Vagina (tissue), 2 donors: ENCODE results near the gene CTNNA3. TPM values are rescaled to one million over a fixed set of nuclear protein-coding genes. Genes with fewer than 3 reads are reported as not detected.

Source experiments
- DNase-seq, 2 donors: peaks; one replicate each; pipeline ENCODE4 v3.0.0-alpha.2; 2017; ENCODE audit errors: extremely low spot score in 2 of 2
- H3K27ac ChIP-seq: fragments of 200-600 bp; sonication (generic); one replicate; pipeline ENCODE4 v1.5.1; 2019
- H3K27me3 ChIP-seq: fragments of 200-600 bp; sonication (generic); one replicate; pipeline ENCODE4 v1.5.1; 2019
- H3K36me3 ChIP-seq, 2 donors: fragments of 200-600 bp; sonication (generic); one replicate each; pipeline ENCODE4 v1.5.1; 2017 to 2019
- H3K4me1 ChIP-seq: fragments of 200-600 bp; sonication (generic); one replicate; pipeline ENCODE4 v1.5.1; 2019
- H3K4me3 ChIP-seq, 2 donors: fragments of 200-600 bp; sonication (generic); 1 replicate in 1 of 2; 2 replicates in 1 of 2; pipeline ENCODE4 v1.5.1; 2016 to 2019
- H3K9me3 ChIP-seq: fragments of 200-600 bp; sonication (generic); one replicate; pipeline ENCODE4 v1.5.1; 2019
- POLR2A ChIP-seq, 2 donors: fragments of 450-650 bp; IDR thresholded peaks; one replicate each; pipeline ENCODE4 v1.6.1; 2017; ENCODE audit warnings: antibody characterized with exemption in 2 of 2, mild to moderate bottlenecking in 2 of 2, moderate library complexity in 2 of 2
- POLR2AphosphoS5 ChIP-seq, 2 donors: sonication (generic); formaldehyde crosslinking; IDR thresholded peaks; one replicate each; pipeline ENCODE4 v1.9.0; 2017; ENCODE audit warnings: antibody characterized with exemption in 2 of 2, mild to moderate bottlenecking in 2 of 2, low read depth in 1 of 2; ENCODE audit not compliant: insufficient read depth in 1 of 2
- intact Hi-C: fragments of 100-400 bp; cut with DNase I; formaldehyde crosslinking; loops from one replicate; pipeline ENCODE4 v1.15.1; 2023
- total RNA-seq: library from RNA; depleted of rRNA; stranded (reverse); fragments of >200 nt; gene quantifications from one replicate; pipeline ENCODE4 v1.2.3, GENCODE V29; 2016
- TF ChIP-seq, protein P1 (sequence below), 3 experiments: fragments of 450-650 bp in 2 of 3; fragments of 200-600 bp in 1 of 3; sonication (generic) in 1 of 3; IDR thresholded peaks; one replicate each; pipeline ENCODE4 v1.5.1; 2017 to 2019; ENCODE audit warnings: antibody characterized with exemption in 3 of 3, mild to moderate bottlenecking in 2 of 3, moderate library complexity in 2 of 3

The CTNNA3 gene
- total RNA-seq, 1 donor from 2014 or later: 0.98 TPM

DNA sequence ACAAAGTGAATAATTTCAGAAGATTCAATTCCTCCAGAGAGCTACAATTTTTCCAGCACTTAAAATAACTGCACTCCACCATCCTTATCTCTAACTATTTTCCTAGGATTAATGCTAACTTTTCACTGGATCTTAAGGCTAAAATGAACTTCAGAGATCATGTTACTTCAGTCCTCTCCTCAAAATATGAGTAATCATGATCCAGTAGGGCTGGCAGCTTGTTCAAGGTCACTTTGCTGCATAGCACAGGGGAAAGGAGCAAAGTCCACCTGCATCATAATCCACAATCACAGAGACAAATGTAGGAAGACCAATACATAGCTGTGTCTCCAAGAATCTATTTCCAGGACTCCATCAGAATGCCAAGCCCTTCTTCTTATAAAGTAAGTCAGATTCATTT, 619.9 kb downstream of the CTNNA3 start:
- no peak for DNase-seq
- Histone ChIP-seq H3K9me3 (no peaks in the 10 kb centered on the region), H3K4me3 (no peak overlapping the region), H3K27me3 (no peaks in the 10 kb centered on the region), H3K36me3 (no peaks in the 10 kb centered on the region), H3K4me1 (no peaks in the 10 kb centered on the region), H3K27ac (no peak overlapping the region)
- TF ChIP-seq, protein P1, sequence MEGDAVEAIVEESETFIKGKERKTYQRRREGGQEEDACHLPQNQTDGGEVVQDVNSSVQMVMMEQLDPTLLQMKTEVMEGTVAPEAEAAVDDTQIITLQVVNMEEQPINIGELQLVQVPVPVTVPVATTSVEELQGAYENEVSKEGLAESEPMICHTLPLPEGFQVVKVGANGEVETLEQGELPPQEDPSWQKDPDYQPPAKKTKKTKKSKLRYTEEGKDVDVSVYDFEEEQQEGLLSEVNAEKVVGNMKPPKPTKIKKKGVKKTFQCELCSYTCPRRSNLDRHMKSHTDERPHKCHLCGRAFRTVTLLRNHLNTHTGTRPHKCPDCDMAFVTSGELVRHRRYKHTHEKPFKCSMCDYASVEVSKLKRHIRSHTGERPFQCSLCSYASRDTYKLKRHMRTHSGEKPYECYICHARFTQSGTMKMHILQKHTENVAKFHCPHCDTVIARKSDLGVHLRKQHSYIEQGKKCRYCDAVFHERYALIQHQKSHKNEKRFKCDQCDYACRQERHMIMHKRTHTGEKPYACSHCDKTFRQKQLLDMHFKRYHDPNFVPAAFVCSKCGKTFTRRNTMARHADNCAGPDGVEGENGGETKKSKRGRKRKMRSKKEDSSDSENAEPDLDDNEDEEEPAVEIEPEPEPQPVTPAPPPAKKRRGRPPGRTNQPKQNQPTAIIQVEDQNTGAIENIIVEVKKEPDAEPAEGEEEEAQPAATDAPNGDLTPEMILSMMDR (IDR thresholded peaks at IDR 0.05): no peak
- TF ChIP-seq POLR2AphosphoS5 (IDR thresholded peaks at IDR 0.05; ENCODE audit: insufficient read depth in 1 of 2, low read depth in 1 of 2) (no peak), POLR2A (IDR thresholded peaks at IDR 0.05) (no peak)
- intact Hi-C loops: no loop called here

DNA sequence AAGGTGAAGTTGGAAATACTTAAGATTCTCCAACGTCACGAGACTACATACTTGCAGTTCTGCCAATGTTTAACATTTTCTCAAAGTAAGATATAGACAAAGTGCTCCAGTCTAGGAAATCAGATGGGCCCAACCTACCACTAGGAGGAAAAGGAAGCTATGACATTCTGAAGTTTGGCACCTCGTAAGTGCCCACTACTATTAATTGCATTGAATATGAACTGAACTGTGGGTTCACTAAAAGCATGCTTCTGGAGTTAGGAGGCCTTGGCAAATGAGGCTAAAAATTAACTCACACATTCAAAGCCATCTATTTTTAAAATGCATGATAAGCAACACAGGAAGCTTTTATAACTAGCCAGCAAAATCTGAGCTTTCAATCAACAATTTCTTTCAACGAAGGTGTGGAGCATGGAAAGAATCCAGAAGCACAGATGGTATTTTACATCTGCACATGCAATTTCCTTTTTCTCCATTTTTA, 620.5 kb downstream of the CTNNA3 start:
- Histone ChIP-seq H3K4me1 (no peaks in the 10 kb centered on the region), H3K4me3 (no peak overlapping the region), H3K9me3 (no peaks in the 10 kb centered on the region), H3K27ac (no peak overlapping the region), H3K36me3 (no peaks in the 10 kb centered on the region), H3K27me3 (no peaks in the 10 kb centered on the region)
- DNase-seq: no peak
- intact Hi-C loops: no loop called here
- TF ChIP-seq, protein P1 (IDR thresholded peaks at IDR 0.05): no peak
- TF ChIP-seq POLR2A (IDR thresholded peaks at IDR 0.05): no peak
- no peak for TF ChIP-seq POLR2AphosphoS5 (IDR thresholded peaks at IDR 0.05; ENCODE audit: insufficient read depth in 1 of 2, low read depth in 1 of 2)

DNA sequence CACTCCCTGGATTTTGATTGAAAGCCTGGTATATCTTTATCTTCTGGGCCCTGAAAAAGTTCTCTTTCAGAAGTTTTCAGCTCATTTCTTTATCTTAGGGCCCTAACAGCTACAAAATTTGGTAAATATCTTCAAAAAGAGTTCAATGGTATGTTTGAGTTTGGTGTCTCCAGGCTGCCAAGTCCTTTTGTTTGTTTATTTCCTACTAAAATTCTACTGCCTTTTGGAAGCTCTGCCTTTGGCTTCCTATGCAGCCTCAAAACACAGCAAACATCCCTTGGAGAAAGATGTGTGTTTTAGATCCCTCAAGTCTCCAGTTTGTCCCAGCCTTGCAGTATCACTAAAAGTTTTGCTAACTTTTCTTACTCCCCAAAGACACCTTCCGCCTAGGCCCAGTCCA, 623.3 kb downstream of the CTNNA3 start:
- intact Hi-C loops: no loop called here
- TF ChIP-seq POLR2AphosphoS5 (IDR thresholded peaks at IDR 0.05; ENCODE audit: insufficient read depth in 1 of 2, low read depth in 1 of 2): no peak
- TF ChIP-seq, protein P1 (IDR thresholded peaks at IDR 0.05): no peak
- no peak for TF ChIP-seq POLR2A (IDR thresholded peaks at IDR 0.05)
- Histone ChIP-seq H3K27ac (no peak overlapping the region), H3K9me3 (no peaks in the 10 kb centered on the region), H3K36me3 (no peaks in the 10 kb centered on the region), H3K4me3 (no peak overlapping the region), H3K27me3 (no peaks in the 10 kb centered on the region), H3K4me1 (no peaks in the 10 kb centered on the region)
- no peak for DNase-seq

DNA sequence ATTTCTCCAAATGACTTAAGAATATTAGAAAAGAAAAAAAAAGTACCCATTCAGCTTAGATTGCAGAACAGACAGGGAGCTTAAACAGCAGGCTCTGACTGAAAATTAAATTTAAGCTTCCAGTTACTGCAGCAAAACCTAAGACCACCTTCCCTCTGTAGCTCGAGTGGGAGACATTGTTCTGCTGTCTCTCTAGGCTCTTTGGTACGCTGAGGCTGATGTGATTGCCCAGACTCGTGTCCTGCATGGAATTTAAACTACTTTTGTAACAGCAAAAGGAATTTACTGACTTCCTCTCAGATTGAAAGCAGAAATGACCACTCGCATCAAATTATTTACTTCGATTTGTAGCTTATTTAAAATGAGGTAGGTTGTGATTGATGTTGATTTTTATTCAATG, 645.6 kb downstream of the CTNNA3 start:
- Histone ChIP-seq H3K9me3 (no peaks in the 10 kb centered on the region), H3K4me1 (no peaks in the 10 kb centered on the region), H3K4me3 (no peak overlapping the region), H3K36me3 (no peaks in the 10 kb centered on the region), H3K27ac (no peak overlapping the region), H3K27me3 (no peaks in the 10 kb centered on the region)
- intact Hi-C loops: no loop called here
- DNase-seq: no peak
- TF ChIP-seq POLR2AphosphoS5 (IDR thresholded peaks at IDR 0.05; ENCODE audit: insufficient read depth in 1 of 2, low read depth in 1 of 2) (no peak), POLR2A (IDR thresholded peaks at IDR 0.05) (no peak)
- TF ChIP-seq, protein P1 (IDR thresholded peaks at IDR 0.05): no peak

DNA sequence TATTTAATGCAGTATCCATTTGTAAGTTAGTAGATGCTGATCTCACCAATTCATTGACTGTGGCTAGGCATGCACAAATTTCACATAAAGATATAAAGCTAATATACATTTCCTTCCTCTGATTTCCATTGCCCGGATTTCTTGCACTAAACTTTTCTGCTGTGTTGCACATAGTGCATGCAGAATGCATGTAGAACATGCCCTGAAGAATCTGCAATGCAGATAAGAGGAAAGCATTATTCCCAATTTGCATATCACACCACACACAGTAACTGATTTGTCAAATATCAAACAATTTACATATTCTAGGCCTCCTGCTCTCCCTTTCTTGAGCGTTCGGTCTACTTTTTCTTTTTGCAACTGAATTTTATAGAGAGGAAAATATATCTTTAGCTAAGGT, 646.0 kb downstream of the CTNNA3 start:
- H3K36me3 ChIP-seq: no peaks in the 10 kb centered on the region
- no peak for TF ChIP-seq POLR2A (IDR thresholded peaks at IDR 0.05)
- TF ChIP-seq POLR2AphosphoS5 (IDR thresholded peaks at IDR 0.05; ENCODE audit: insufficient read depth in 1 of 2, low read depth in 1 of 2): no peak
- H3K4me1 ChIP-seq: no peaks in the 10 kb centered on the region
- no peak overlapping the region for H3K4me3 ChIP-seq
- no peak for DNase-seq
- intact Hi-C loops: no loop called here
- H3K27me3 ChIP-seq: no peaks in the 10 kb centered on the region
- H3K9me3 ChIP-seq: no peaks in the 10 kb centered on the region
- H3K27ac ChIP-seq: no peak overlapping the region
